Measurements from ENCODE around the gene C4orf17.
"Not testable (repeated sequence)": the region's sequence is repeated elsewhere in the genome, so short reads cannot be mapped to it uniquely, and the experiment has no call there.

The C4orf17 gene

GRCh38 chr4:99510721-99511120 lies at the start of gene C4orf17:
TSS of gene C4orf17 (plus strand) at chr4:99511021. CDS start at chr4:99513082, 2,061 bp downstream.
- Mint-ChIP-seq H3K36me3 (no peaks in the 10 kb centered on the region), H3K4me1 (peaks cover 6% of the 10 kb centered on the region), H3K9me3 (peaks cover 5% of the 10 kb centered on the region), H3K27ac (no peak within 1 kb of the TSS), H3K27me3 (peaks cover 22% of the 10 kb centered on the region), H3K4me3 (no peak within 1 kb of the TSS)
- no peak for ATAC-seq

- H3K27ac Mint-ChIP-seq = no peak overlapping the region
- H3K4me1 Mint-ChIP-seq = no peaks in the 10 kb centered on the region
- no peaks in the 10 kb centered on the region for H3K9me3 Mint-ChIP-seq
- no peak overlapping the region for H3K4me3 Mint-ChIP-seq
- no peak for ATAC-seq
- no peaks in the 10 kb centered on the region for H3K36me3 Mint-ChIP-seq
- H3K27me3 Mint-ChIP-seq = peaks cover 22% of the 10 kb centered on the region
These were observed 49.0 kb upstream of the C4orf17 start for GRCh38 chr4:99461623-99462401.

GRCh38 chr4:99462875-99463464 lies 47.9 kb upstream of the C4orf17 start:
- Mint-ChIP-seq H3K4me1 (no peaks in the 10 kb centered on the region), H3K4me3 (no peak overlapping the region), H3K27ac (no peak overlapping the region), H3K27me3 (peaks cover 29% of the 10 kb centered on the region), H3K36me3 (no peaks in the 10 kb centered on the region), H3K9me3 (no peaks in the 10 kb centered on the region)
- ATAC-seq = peak; percentile 77

- no peak overlapping the region for H3K4me3 Mint-ChIP-seq
- H3K27me3 Mint-ChIP-seq = peaks cover 35% of the 10 kb centered on the region
- H3K4me1 Mint-ChIP-seq = no peaks in the 10 kb centered on the region
- H3K27ac Mint-ChIP-seq = no peak overlapping the region
- ATAC-seq = no peak
- no peaks in the 10 kb centered on the region for H3K36me3 Mint-ChIP-seq
- H3K9me3 Mint-ChIP-seq = no peaks in the 10 kb centered on the region
These were observed 47.3 kb upstream of the C4orf17 start for GRCh38 chr4:99463566-99463965.

- H3K9me3 Mint-ChIP-seq = no peaks in the 10 kb centered on the region
- H3K27me3 Mint-ChIP-seq = peaks cover 38% of the 10 kb centered on the region
- no peak overlapping the region for H3K27ac Mint-ChIP-seq
- no peaks in the 10 kb centered on the region for H3K4me1 Mint-ChIP-seq
- no peaks in the 10 kb centered on the region for H3K36me3 Mint-ChIP-seq
- H3K4me3 Mint-ChIP-seq = no peak overlapping the region
- no peak for ATAC-seq
These were observed 42.9 kb upstream of the C4orf17 start for GRCh38 chr4:99467887-99468286.

- no peaks in the 10 kb centered on the region for H3K9me3 Mint-ChIP-seq
- ATAC-seq = no peak
- H3K4me3 Mint-ChIP-seq = no peak overlapping the region
- H3K36me3 Mint-ChIP-seq = no peaks in the 10 kb centered on the region
- H3K4me1 Mint-ChIP-seq = no peaks in the 10 kb centered on the region
- no peak overlapping the region for H3K27ac Mint-ChIP-seq
- H3K27me3 Mint-ChIP-seq = peaks cover 42% of the 10 kb centered on the region
These were observed 41.9 kb upstream of the C4orf17 start for GRCh38 chr4:99468889-99469288.

- ATAC-seq = no peak
- peaks cover 35% of the 10 kb centered on the region for H3K27me3 Mint-ChIP-seq
- no peaks in the 10 kb centered on the region for H3K36me3 Mint-ChIP-seq
- H3K27ac Mint-ChIP-seq = no peak overlapping the region
- H3K4me3 Mint-ChIP-seq = no peak overlapping the region
- H3K9me3 Mint-ChIP-seq = no peaks in the 10 kb centered on the region
- no peaks in the 10 kb centered on the region for H3K4me1 Mint-ChIP-seq
These were observed 39.5 kb upstream of the C4orf17 start for GRCh38 chr4:99471349-99471748.

- Mint-ChIP-seq H3K9me3 (no peaks in the 10 kb centered on the region), H3K4me3 (no peak overlapping the region), H3K4me1 (no peaks in the 10 kb centered on the region), H3K27me3 (peaks cover 35% of the 10 kb centered on the region), H3K36me3 (no peaks in the 10 kb centered on the region), H3K27ac (no peak overlapping the region)
- no peak for ATAC-seq
These were observed 38.9 kb upstream of the C4orf17 start for GRCh38 chr4:99471896-99472295.

- Mint-ChIP-seq H3K4me3 (no peak overlapping the region), H3K4me1 (no peaks in the 10 kb centered on the region), H3K27me3 (peaks cover 27% of the 10 kb centered on the region), H3K27ac (no peak overlapping the region), H3K36me3 (no peaks in the 10 kb centered on the region), H3K9me3 (no peaks in the 10 kb centered on the region)
- ATAC-seq = no peak
These were observed 37.7 kb upstream of the C4orf17 start for GRCh38 chr4:99473131-99473530.

- Mint-ChIP-seq H3K36me3 (no peaks in the 10 kb centered on the region), H3K9me3 (peaks cover 11% of the 10 kb centered on the region), H3K27ac (no peak overlapping the region), H3K27me3 (peaks cover 15% of the 10 kb centered on the region), H3K4me3 (no peak overlapping the region), H3K4me1 (no peaks in the 10 kb centered on the region)
- no peak for ATAC-seq
These were observed 27.2 kb upstream of the C4orf17 start for GRCh38 chr4:99483636-99484035.

- peaks cover 11% of the 10 kb centered on the region for H3K9me3 Mint-ChIP-seq
- no peaks in the 10 kb centered on the region for H3K4me1 Mint-ChIP-seq
- H3K36me3 Mint-ChIP-seq = no peaks in the 10 kb centered on the region
- no peak overlapping the region for H3K4me3 Mint-ChIP-seq
- H3K27ac Mint-ChIP-seq = no peak overlapping the region
- no peak for ATAC-seq
- peaks cover 13% of the 10 kb centered on the region for H3K27me3 Mint-ChIP-seq
These were observed 25.6 kb upstream of the C4orf17 start for GRCh38 chr4:99485212-99485611.

- Mint-ChIP-seq H3K9me3 (peaks cover 11% of the 10 kb centered on the region), H3K27me3 (peaks cover 18% of the 10 kb centered on the region)
- H3K4me1 Mint-ChIP-seq, H3K27ac Mint-ChIP-seq, ATAC-seq, H3K36me3 Mint-ChIP-seq, H3K4me3 Mint-ChIP-seq: not testable (repeated sequence)
These were observed 24.2 kb upstream of the C4orf17 start for GRCh38 chr4:99486648-99487047.

GRCh38 chr4:99490286-99490685 lies 20.5 kb upstream of the C4orf17 start:
- Mint-ChIP-seq H3K4me1 (no peaks in the 10 kb centered on the region), H3K27ac (no peak overlapping the region), H3K4me3 (no peak overlapping the region), H3K36me3 (no peaks in the 10 kb centered on the region), H3K27me3 (peaks cover 33% of the 10 kb centered on the region), H3K9me3 (peaks cover 22% of the 10 kb centered on the region)
- ATAC-seq = no peak

GRCh38 chr4:99504804-99505502 lies 5.9 kb upstream of the C4orf17 start:
- Mint-ChIP-seq H3K36me3 (no peaks in the 10 kb centered on the region), H3K9me3 (peaks cover 5% of the 10 kb centered on the region), H3K4me3 (no peak overlapping the region)

GRCh38 chr4:99506781-99507180 lies 4.0 kb upstream of the C4orf17 start:
- ATAC-seq = no peak
- H3K4me1 Mint-ChIP-seq = peaks cover 6% of the 10 kb centered on the region
- H3K9me3 Mint-ChIP-seq = peaks cover 5% of the 10 kb centered on the region
- no peak overlapping the region for H3K4me3 Mint-ChIP-seq
- no peaks in the 10 kb centered on the region for H3K36me3 Mint-ChIP-seq
- H3K27me3 Mint-ChIP-seq = peaks cover 13% of the 10 kb centered on the region
- H3K27ac Mint-ChIP-seq = no peak overlapping the region

More at GRCh38 chr4:99504804-99505502, 5.9 kb upstream of the C4orf17 start:
- peak; percentile 21 for ATAC-seq
- Mint-ChIP-seq H3K27me3 (peaks cover 13% of the 10 kb centered on the region), H3K27ac (no peak overlapping the region), H3K4me1 (peaks cover 6% of the 10 kb centered on the region)
